GM13976 (cell line): ENCODE results near the gene HERC3.

Experiments used
- DNase-seq: peaks from one replicate; pipeline ENCODE4 v3.0.0; 2012; ENCODE audit warnings: low spot score
- in situ Hi-C: fragments of 300-500 bp; cut with MboI; formaldehyde crosslinking; loops from one replicate; pipeline ENCODE4 v1.12.0; 2022; ENCODE audit warnings: low sequenced_read_pairs, mixed read lengths, inconsistent platforms; ENCODE audit not compliant: unreplicated experiment
- TF ChIP-seq, protein P1 (sequence below): IDR thresholded peaks from 2 replicates; pipeline ENCODE4 v1.5.1; 2012; ENCODE audit warnings: borderline replicate concordance, mild to moderate bottlenecking; ENCODE audit not compliant: insufficient read depth; ENCODE audit errors: extremely low read depth, missing control alignments, control extremely low read depth

HERC3 gene

DNA sequence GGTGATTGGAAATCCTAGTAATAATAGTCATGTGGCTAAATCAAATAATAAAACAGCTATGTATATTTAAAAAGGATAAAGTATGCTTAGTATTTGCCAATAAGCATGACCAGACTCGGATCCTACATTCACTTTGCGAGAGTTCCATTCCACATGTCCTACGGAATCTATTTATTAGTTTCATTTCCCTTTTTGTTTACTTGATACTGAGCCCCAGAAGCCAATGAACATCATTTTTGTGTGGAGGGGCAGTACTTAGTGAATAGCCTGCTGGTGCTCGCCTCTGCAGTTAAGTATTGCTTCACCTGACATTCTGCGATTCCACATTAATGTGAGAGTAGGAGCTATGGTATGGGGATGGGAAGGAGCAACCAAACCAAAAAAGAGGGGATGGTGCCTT, 163.9 kb downstream of the HERC3 start:
- DNase-seq: no peak
- in situ Hi-C loops: no loop called here

GRCh38 chr4:88757067-88757466, 164.8 kb downstream of the HERC3 start:
- DNase-seq: no peak
- in situ Hi-C loops: no loop called here
- TF ChIP-seq, protein P1, sequence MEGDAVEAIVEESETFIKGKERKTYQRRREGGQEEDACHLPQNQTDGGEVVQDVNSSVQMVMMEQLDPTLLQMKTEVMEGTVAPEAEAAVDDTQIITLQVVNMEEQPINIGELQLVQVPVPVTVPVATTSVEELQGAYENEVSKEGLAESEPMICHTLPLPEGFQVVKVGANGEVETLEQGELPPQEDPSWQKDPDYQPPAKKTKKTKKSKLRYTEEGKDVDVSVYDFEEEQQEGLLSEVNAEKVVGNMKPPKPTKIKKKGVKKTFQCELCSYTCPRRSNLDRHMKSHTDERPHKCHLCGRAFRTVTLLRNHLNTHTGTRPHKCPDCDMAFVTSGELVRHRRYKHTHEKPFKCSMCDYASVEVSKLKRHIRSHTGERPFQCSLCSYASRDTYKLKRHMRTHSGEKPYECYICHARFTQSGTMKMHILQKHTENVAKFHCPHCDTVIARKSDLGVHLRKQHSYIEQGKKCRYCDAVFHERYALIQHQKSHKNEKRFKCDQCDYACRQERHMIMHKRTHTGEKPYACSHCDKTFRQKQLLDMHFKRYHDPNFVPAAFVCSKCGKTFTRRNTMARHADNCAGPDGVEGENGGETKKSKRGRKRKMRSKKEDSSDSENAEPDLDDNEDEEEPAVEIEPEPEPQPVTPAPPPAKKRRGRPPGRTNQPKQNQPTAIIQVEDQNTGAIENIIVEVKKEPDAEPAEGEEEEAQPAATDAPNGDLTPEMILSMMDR: no peak

More for the DNA sequence above, 163.9 kb downstream of the HERC3 start:
- TF ChIP-seq, protein P1: no peak

- in situ Hi-C loops: no loop called here
- no peak for DNase-seq
- TF ChIP-seq, protein P1: no peak
Measured at GRCh38 chr4:88757776-88758175, 165.5 kb downstream of the HERC3 start.
